Measurements from ENCODE around the gene NCOR2.
"Not testable (repeated sequence)": the region's sequence is repeated elsewhere in the genome, so short reads cannot be mapped to it uniquely, and the experiment has no call there.

Gene NCOR2

GRCh38 chr12:124601706-124602105 is 34.3 kb upstream of the NCOR2 start:
- DNase-seq (ENCODE audit: low read depth), result peak; percentile 69

DNA sequence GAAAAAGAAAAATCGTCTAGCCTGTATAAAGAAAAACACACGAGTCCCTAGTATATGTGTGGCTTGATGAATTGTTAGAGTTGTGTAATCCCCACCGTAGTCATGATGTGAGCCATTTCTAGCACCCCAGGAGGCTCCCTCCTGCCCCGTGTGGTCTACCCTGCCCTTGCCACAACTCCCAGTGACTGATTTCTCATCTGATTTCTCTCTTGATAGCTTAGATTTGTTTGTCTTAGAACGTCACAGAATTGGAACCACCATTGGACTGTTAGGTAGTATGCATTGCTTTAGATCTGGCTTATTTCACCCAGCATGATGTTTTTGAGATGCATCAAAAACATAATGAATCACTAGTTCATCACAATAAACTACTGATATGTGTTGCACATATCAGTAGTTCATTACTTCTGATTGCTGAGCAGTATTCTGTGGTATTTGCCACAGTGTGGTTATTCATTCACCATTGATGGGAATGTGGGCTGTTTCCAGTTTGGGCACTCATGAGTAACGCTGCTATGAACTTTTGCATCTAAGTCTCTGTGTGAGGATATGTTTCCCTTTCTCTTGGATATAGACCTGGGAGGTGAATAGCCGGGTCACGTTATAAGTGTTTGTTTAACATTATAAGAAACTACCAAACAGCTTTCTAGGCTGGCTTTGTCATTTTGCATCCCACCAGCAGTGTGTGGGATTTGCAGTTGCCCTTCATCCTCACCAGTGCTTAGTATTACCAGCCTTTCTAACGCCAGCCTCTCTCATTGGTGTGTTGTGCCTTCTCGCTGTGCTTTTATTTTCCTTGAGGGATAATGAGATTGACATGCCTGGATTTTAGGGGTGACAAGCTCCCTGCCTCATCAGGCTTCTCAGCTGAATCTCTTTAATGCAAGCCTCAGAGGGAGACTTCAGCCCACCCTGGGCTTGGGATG is 31.9 kb upstream of the NCOR2 start:
- peak; percentile 44 for DNase-seq (ENCODE audit: low read depth)

DNA sequence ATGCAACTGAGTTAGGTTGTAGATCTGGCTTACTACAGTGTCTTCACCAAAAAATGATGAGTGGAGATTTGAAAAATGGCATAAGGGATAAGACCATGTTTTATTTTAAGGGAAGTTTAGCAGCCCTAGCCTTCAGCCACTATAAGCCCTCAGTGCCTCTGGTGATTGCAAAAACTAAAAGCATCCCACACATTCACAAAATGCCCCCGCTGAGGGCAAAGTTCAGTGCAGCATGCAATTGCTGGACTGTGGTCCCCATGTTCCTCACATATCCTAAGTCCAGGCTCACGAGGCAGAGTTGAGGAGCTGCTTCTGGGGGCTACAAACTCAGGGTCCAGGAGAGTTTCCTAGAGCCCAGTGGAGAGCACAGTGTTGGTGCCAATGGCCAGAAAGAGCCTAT is 29.6 kb upstream of the NCOR2 start:
- DNase-seq (ENCODE audit: low read depth), result no peak

DNA sequence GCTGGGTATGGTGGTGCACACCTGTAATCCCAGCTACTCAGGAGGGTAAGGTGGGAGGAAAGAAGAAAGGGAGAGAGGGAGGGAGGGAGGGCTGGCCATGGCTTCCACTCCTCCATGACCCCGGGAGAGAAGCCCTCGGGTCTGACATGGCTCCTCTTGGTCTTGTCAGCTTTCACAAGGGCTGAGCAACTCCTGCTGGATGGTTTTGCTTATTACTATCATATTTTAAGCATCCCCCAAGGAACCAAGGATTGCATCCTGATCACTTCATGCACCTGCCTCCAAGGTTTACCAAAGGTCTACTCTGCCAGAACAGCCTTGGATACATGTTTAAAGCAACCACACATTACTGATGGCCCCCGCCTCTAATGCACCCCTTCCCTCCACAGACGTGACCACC is 28.0 kb upstream of the NCOR2 start:
- no peak for DNase-seq (ENCODE audit: low read depth)

- DNase-seq (ENCODE audit: low read depth), result no peak
These were observed 27.4 kb upstream of the NCOR2 start for GRCh38 chr12:124594851-124595250.

- no peak for DNase-seq (ENCODE audit: low read depth)
These were observed 26.5 kb upstream of the NCOR2 start for GRCh38 chr12:124593851-124594401.

DNA sequence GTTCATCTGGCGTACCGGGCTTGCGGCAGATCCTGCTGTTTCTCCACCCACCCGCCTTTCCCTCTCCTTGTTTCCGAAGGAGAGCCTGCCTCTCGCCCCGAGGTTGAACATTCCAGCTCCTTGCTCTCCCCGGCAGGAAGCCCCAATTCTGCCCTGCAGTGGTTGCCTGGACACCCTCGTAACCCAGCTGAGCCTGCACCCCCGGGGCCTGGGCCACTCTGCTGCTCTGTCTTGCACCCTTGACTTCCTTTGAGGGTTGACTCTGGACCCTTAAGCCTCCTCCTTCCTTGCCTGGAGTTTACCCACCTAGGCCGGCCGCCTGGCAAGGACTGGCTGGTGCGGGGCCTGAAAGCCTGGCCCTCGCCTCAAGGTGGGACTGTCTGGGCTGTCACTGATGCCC is 25.8 kb upstream of the NCOR2 start:
- DNase-seq (ENCODE audit: low read depth), result no peak

DNA sequence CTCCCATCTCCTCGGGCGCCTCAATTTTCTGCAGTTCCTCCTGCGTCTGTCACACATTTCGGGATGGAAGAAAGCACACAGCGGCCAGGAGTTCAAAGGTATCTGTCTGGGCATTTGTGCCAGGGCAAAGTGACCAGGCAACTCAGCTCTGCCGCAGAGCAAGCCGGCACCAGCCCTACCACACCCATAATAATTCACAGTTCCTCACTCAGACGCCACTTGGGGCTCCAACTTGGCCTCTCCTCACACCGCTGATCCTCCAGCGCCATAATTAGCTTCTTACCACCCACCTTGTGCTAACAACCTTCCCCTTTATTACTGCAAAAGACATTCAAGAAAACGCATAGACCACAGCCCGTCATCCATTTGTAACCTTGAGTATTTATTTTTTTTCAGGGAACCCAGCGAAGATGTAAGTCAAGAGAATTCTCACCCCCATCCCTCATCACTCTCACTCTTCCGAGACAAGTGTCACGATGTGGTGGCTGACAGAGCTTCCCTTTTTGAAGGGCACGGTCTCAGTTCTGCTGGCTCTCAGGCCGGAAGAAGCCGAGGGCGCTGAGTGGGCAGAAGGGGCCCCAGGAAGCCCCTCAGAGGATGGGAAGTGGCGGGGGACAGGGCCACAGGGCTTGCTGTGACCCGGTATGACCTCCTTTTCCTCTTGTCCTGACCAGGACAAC is 25.2 kb upstream of the NCOR2 start:
- DNase-seq (ENCODE audit: low read depth), result no peak

GRCh38 chr12:124592050-124592449 is 24.6 kb upstream of the NCOR2 start:
- DNase-seq (ENCODE audit: low read depth), result peak; percentile 48

GRCh38 chr12:124590447-124590846 is 23.0 kb upstream of the NCOR2 start:
- no peak for DNase-seq (ENCODE audit: low read depth)

- no peak for DNase-seq (ENCODE audit: low read depth)
These were observed 21.4 kb upstream of the NCOR2 start for GRCh38 chr12:124588751-124589267.

GRCh38 chr12:124588018-124588634 is 20.7 kb upstream of the NCOR2 start:
- DNase-seq (ENCODE audit: low read depth), result no peak

- DNase-seq (ENCODE audit: low read depth), result no peak
These were observed 19.3 kb upstream of the NCOR2 start for GRCh38 chr12:124586756-124587155.

DNA sequence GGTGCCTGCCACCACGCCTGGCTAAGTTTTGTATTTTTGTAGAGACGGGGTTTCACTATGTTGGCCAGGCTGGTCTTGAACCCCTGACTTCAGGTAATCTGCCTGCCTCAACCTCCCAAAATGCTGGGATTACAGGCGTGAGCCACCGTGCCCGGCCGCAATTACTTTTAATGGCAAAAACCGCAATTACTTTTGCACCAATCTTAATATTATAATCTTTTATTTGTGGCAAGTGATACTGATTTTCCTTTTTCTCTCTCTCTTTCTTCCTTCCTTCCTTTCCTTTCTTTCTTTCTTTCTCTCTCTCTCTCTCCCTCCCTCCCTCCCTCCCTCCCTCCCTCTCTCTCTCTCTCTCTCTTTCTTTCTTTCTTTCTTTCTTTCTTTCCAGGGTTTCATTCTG is 17.1 kb upstream of the NCOR2 start:
- not testable (repeated sequence) for DNase-seq (ENCODE audit: low read depth)

GRCh38 chr12:124583854-124584253 is 16.4 kb upstream of the NCOR2 start:
- no peak for DNase-seq (ENCODE audit: low read depth)

- DNase-seq (ENCODE audit: low read depth), result no peak
These were observed 14.7 kb upstream of the NCOR2 start for GRCh38 chr12:124582108-124582424.

DNA sequence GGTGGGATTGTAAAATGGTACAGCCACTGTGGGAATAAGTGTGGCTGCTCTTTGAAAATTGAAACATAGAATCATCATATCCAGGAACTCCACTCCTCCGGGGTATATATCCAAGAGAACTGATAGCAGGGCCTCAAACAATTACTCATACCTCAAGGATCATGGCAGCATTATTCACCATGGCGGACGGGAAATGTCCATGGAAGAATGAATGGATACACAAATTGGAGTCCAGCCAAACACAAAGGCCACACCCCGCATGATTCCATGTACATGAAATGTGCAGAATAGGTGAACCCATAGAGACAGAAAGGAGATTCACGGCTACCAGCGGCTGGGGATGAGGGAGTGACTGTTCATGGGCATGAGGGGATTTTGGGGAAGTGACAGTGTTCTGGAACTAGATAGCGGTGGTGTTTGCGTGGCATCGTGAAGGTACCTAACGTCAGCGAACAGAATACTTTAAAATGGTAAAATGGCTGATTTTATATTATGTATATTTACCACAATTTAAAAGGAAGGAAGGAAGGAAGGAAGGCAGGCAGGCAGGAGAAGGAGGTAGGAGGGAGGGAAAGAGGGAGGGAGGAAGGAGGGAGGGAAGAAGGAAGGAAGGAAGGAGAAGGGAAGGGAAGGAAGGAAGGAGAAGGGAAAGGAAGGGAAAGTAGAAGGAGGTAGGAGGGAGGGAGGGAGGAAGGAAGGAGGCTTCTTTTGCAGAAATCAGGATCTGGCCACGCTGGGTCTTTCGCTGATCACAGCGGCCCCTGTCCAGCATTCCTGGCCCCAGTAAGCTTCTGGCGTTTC is 14.1 kb upstream of the NCOR2 start:
- no peak for DNase-seq (ENCODE audit: low read depth)

GRCh38 chr12:124579921-124580517 is 12.6 kb upstream of the NCOR2 start:
- no peak for DNase-seq (ENCODE audit: low read depth)

- no peak for DNase-seq (ENCODE audit: low read depth)
These were observed 11.4 kb upstream of the NCOR2 start for GRCh38 chr12:124578854-124579253.

- DNase-seq (ENCODE audit: low read depth), result no peak
These were observed 11.0 kb upstream of the NCOR2 start for GRCh38 chr12:124578445-124578844.

- no peak for DNase-seq (ENCODE audit: low read depth)
These were observed 10.6 kb upstream of the NCOR2 start for GRCh38 chr12:124577986-124578385.
